ENCODE results near the gene ATP6V1C2.

Gene ATP6V1C2, protein sequence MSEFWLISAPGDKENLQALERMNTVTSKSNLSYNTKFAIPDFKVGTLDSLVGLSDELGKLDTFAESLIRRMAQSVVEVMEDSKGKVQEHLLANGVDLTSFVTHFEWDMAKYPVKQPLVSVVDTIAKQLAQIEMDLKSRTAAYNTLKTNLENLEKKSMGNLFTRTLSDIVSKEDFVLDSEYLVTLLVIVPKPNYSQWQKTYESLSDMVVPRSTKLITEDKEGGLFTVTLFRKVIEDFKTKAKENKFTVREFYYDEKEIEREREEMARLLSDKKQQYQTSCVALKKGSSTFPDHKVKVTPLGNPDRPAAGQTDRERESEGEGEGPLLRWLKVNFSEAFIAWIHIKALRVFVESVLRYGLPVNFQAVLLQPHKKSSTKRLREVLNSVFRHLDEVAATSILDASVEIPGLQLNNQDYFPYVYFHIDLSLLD

DNA sequence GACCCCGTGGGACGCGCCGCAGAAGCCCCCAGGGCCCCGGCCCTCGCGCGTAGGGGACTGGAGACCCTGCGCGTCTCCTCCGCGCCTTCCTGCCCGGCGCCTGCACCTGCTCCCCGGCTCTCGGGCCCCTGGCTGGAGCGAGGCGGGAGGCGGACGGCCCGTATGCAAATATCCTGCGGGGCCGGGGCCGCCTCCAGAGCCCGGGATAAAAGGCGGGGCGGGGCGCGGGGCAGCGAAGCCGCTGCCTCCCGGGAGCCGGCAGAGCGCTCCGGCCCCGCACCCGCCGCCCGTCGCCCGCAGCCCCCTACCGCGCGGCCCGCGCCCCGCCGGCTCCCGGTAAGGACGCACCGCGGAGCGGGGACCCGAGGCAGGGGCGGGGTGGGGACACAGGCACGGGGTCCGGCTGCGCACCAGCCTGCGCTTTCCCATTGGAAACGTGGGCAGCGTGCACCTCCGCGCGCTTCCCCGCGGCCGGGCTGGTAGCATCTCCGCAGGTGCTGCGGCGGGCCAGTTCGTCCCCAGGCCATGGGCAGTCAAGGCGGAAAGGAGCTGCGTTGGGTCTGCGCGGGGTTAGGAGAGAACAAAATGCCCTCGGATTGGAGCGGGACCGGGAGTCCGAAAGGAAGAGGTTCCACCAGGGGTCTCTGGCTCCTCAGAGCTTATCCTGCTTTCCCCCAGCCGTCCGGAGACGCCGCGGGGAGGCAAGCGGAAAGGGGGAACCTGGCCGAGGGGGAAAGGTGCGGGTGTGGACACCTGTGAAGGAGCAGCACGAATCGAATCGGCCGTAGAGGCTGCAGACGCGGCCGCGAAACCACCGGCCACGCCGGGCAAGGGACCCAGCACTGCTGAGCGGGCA is at the start of gene ATP6V1C2:
Gene ATP6V1C2 (plus strand): TSS at position 235 of the 856 bp plus-strand sequence. CDS start 1,220 bp downstream, outside the sequence.
- peak; percentile 81 for DNase-seq (ENCODE audit: extremely low spot score)
- TF ChIP-seq CTCF (IDR thresholded peaks at IDR 0.05; ENCODE audit: control extremely low read depth, extremely low read depth, low read depth, missing control alignments), result no peak
- POLR2A ChIA-PET, result interaction anchor here (0.6 kb wide), 1 partner anchor 1456 kb away, joined by 3 read pairs; no protein-coding TSS in a partner anchor
- CTCF ChIA-PET, result interaction anchor here (1.0 kb wide), 1 partner anchor 22 kb away, joined by 3 read pairs; no protein-coding TSS in a partner anchor

- POLR2A ChIA-PET, result interaction anchor here (0.9 kb wide), 1 partner anchor 11 kb away, joined by 3 read pairs; no protein-coding TSS in a partner anchor
- CTCF ChIA-PET, result interaction anchor here (1.0 to 2.4 kb wide), 4 partner anchors 12 to 602 kb away, joined by 3 to 8 read pairs (median 4); no protein-coding TSS in a partner anchor
- no peak for TF ChIP-seq CTCF (IDR thresholded peaks at IDR 0.05; ENCODE audit: control extremely low read depth, extremely low read depth, low read depth, missing control alignments)
- no peak for DNase-seq (ENCODE audit: extremely low spot score)
Measured at GRCh38 chr2:10675131-10675530, 46.3 kb upstream of the ATP6V1C2 start.

DNA sequence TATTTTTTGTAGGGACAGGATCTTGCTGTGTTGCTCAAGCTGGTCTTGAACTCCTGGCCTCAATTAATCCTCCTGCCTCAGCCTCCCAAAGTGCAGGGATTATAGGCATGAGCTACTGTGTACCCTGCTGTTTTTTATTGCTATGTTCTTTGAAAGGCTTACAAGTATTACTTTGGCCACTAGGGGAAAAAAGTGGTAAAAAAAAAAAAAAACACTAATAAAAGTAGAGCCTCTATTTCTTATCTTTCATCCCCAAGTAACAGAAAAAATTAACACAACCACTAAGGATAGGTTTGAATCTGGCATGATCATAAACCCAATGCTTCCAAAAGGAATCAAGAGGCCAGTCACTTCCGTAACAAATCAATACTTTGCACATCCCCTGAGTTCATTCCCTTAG is 43.2 kb upstream of the ATP6V1C2 start:
- no peak for DNase-seq (ENCODE audit: extremely low spot score)
- ChIA-PET CTCF (interaction anchor here (0.9 to 1.9 kb wide), 4 partner anchors 8 to 88 kb away, joined by 3 to 7 read pairs (median 4); no protein-coding TSS in a partner anchor), POLR2A (interaction anchor here (0.6 kb wide), 1 partner anchor 32 kb away, joined by 4 read pairs; no protein-coding TSS in a partner anchor)
- TF ChIP-seq CTCF (IDR thresholded peaks at IDR 0.05; ENCODE audit: control extremely low read depth, extremely low read depth, low read depth, missing control alignments), result no peak

DNA sequence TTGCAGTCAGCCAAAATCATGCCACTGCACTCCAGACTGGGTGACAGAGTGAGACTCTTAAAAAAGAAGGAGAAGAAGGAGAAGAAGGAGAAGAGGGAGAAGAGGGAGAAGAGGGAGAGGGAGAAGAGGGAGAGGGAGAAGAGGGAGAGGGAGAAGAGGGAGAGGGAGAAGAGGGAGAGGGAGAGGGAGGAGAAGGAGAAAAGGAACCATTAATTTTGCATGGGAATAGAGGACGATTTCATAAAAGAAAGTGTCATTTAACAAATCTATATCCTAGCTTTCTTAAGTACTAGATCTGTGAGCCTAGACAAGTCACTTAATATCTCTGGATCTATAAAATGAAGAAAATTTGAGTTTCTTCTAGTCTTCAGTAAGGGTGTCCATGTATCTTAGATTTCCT is 41.2 kb upstream of the ATP6V1C2 start:
- ChIA-PET CTCF (interaction anchor here (1.8 kb wide), 1 partner anchor 9 kb away, joined by 7 read pairs; the partner anchor contains the start of gene NOL10), POLR2A (no interaction called here)
- TF ChIP-seq CTCF (IDR thresholded peaks at IDR 0.05; ENCODE audit: control extremely low read depth, extremely low read depth, low read depth, missing control alignments), result no peak
- DNase-seq (ENCODE audit: extremely low spot score), result no peak

- no peak for DNase-seq (ENCODE audit: extremely low spot score)
- CTCF ChIA-PET, result interaction anchor here (1.3 kb wide), 1 partner anchor 8 kb away, joined by 4 read pairs; no protein-coding TSS in a partner anchor
- POLR2A ChIA-PET, result interaction anchor here (0.5 to 0.6 kb wide), 2 partner anchors 18 to 1088 kb away, joined by 3 read pairs; no protein-coding TSS in a partner anchor
- no peak for TF ChIP-seq CTCF (IDR thresholded peaks at IDR 0.05; ENCODE audit: control extremely low read depth, extremely low read depth, low read depth, missing control alignments)
Measured at GRCh38 chr2:10680957-10681356, 40.5 kb upstream of the ATP6V1C2 start.
